GM15510 (cell line): ENCODE measurements around the gene PPME1.

Source experiments
- POLR2A ChIP-seq: IDR thresholded peaks from 3 replicates; pipeline ENCODE4 v1.6.1; 2011; ENCODE audit warnings: borderline replicate concordance; ENCODE audit not compliant: insufficient read length; ENCODE audit errors: extremely low read depth

The PPME1 gene

DNA sequence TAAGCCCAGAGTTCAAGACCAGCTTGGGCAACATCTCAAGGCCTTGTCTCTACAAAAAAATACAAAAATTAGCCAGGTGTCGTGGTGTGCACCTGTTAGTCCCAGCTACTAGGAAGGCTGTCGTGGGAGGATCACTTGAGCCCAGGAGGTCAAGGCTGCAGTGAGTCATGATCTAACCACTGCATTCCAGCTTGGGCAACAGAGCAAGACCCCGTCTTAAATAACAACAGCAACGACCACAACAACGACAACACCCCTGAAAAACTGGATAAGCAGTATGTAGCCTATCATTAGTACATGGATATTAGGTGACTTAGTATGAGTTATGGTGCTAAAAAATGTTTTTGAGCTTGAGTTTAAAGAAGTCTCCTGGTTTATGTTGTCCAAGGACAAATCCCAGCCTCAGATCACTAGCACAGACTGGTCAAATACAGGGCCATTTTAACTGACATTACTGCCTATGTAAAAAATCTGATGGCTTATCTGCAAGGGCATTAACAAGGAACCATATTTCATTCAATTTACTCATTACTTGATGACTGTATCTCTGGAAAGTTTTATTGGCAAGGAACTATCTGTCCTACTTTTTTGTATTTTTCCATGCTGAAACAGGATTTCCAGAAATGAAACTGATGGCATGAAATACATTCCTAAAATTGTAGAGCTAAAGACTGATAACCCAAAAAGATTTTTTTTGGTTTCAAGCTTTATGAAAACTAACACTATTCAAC lies 23.7 kb upstream of the PPME1 start:
- TF ChIP-seq POLR2A, result no peak

GRCh38 chr11:74153224-74153623 lies 17.9 kb upstream of the PPME1 start:
- TF ChIP-seq POLR2A, result no peak

DNA sequence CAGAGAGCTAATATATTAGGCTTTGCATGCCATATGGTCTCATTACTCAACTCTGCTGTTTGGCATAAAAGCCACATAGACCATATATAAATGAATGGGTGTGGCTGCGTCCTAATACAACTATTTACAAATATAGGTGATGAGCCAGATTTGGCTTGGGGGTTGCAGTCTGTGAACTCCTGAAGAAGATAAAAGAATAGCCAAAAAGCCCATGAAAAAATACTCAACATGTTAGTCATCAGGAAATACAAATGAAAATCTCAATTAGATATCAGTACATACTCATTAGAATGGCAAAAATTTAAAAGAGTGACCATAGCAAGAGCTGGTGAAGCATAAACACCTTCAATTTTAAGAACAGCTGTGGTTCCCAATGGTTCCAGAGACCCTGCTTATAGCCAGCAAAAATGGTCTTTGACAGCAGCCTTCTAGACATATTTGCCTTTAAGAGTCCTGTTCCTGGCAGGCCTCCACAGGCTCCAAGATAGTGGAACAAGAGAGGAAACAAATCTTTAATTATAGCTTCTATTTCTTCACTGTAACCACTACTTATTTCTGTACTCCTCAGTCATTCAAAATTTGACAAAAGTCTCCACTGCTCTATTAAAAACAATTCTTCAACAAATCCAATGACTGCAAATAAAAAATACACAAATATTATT lies 16.3 kb upstream of the PPME1 start:
- no peak for TF ChIP-seq POLR2A

DNA sequence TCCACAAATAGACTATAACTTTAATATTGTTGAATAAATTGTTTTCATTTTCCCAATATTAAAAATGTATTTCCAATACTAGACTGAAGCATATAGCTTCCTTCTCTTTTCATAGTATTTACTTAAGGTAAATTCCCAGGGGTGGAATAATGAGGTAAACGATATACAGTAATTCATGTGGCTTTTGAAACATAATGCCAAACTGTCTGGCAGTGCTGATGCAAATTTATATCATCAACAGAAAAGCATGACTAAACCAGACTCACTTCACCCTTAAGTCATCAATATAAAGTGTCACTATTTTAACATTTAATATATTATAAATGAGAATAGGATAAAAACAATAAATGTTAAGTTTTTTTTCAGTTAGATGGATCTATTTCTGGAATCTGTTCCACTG lies 13.9 kb upstream of the PPME1 start:
- no peak for TF ChIP-seq POLR2A

GRCh38 chr11:74159642-74160041 lies 11.4 kb upstream of the PPME1 start:
- no peak for TF ChIP-seq POLR2A

GRCh38 chr11:74162681-74163467 lies 8.2 kb upstream of the PPME1 start:
- TF ChIP-seq POLR2A, result no peak

GRCh38 chr11:74168838-74169237 lies 2.3 kb upstream of the PPME1 start:
- TF ChIP-seq POLR2A, result no peak

GRCh38 chr11:74169738-74170458 lies 1.2 kb upstream of the PPME1 start:
- no peak for TF ChIP-seq POLR2A

DNA sequence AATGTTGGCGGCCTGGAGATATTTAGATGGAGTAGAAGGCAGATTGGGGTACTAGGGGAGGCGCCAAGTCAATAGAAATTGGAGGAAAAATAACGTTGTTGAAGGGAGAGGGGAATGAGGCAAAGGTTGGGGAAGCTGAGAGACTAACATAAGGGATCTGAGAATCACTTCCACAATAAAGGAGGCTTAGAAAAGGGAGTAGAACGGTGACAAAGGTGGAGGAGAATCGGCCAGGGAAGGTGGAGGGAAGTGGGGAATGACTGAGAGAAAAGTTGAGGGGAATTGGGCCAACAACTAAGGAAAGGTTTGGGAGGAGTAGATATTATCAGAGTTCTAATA lies 510 bp downstream of the PPME1 start:
- TF ChIP-seq POLR2A, result no peak

DNA sequence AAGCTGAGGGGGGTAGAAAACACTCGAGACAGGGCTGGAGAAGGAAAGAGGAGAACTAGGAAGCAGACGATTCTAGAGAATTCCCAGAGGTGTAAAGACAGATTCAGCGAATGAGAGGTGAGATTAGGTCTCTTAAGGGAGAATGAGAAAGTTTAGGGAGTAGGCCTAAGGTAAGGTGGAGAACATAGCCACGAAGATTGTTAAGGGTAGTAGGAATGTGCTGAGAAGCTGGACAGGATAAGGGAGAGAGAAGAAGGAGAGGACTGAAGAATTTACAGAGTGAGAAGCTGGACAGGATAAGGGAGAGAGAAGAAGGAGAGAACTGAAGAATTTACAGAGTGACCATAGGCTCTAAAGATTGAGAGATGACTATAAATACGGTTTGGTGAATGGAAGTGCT lies 908 bp downstream of the PPME1 start:
- TF ChIP-seq POLR2A, result no peak

DNA sequence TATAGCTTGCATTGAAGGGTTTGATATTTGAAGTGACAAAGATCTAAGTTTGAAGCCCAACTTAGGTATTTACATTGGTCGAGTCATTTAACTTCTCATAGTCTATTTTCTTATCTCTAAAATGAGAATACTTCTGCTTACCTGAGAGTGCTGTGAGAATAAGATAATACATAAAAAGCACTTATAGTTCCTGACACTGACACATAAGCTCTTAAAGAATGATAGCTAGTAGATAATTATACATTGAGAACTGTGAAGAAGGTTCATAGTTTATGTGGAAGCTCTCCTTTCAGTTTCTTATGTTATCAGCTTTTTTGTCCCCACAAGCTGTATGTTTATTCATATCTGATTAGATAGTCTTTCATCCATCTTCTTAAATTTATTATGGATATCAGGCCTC lies 4.8 kb downstream of the PPME1 start:
- TF ChIP-seq POLR2A, result no peak

DNA sequence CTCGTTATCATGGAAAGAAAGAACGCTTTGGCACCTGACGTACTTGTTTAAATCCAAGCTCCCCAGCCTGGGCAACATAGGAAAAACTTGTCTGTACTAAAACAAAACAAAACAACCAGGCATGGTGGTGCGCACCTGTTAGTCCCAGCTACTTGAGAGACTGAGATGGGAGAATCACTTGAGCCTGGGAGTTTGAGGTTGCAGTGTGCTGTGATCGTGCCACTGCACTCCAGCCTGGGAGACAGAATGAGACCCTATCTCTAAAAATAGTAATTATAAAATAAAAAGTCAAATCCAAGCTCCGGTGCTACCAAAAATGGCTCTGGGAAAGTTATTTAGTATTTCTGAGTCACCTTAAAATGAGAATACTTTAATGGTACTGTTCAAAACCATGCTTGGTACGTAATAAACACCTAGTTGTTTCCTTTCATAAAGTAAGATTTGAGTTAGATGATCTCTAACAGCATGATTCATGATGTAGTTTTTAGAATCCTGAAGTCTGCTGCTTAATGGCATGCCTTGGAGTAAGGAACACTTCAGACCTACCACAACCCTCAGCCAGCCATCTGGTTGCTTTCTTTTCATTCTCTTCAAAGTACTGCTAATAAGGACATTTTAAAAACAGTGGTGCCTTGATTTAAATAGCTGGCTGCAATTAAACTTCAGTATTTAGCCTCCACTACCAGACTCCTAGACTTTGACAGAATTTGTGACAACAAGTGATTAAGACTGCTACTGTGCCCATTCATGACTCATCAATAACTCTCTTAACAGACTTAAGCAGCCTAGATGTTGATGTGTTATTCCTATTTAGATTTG lies 8.4 kb downstream of the PPME1 start:
- no peak for TF ChIP-seq POLR2A

DNA sequence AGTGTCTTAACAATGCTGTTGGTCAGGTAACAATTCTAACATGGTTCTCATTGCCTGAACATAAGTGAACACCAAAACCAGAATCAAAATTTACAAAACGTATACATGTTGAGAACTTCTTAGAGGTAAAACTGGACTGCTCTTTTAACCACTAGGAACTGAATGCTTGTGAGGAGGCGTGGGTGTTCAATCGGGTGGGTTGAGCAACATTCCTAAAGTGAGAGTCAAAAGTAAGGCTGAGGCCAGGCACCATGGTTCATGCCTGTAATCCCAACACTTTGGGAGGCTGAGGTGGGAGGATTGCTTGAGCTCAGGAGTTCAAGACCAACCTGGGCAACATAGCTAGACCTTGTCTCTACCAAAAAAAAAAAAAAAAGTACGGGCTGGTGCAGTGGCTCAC lies 11.5 kb downstream of the PPME1 start:
- TF ChIP-seq POLR2A, result no peak

GRCh38 chr11:74185285-74185684 lies 14.2 kb downstream of the PPME1 start:
- TF ChIP-seq POLR2A, result no peak
